ENCODE results near the gene USP22.

Gene USP22

DNA sequence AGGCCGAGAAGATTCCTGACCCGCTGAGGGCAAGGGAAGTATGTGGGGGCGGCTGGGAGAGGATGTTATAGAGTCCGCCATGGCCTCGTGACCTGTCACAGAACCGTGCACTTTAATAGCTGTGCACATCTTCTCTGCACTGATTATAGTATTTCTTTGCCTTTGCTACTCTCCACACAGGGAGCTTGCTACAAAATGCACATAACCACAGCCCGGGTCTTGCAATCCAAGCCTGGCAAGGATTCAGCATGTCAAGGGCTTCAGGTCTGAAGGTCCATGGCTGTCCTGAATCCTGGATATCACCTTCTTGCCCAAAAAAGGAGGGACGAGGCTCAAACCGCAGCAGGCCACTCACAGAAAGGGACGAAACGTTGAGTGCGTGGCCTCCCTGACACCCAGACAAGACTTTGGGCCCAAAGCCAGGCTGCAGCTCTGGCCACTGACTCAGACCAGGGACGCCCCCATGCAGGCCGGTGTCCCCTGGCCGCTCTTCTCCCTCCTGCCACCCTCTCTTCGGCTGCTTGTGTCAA, 43.7 kb downstream of the USP22 start:
- DNase-seq, result no peak

GRCh38 chr17:20998571-20999043, 44.2 kb downstream of the USP22 start:
- no peak for DNase-seq

- no peak for DNase-seq
Observed at GRCh38 chr17:20997711-20998570, 44.9 kb downstream of the USP22 start.

DNA sequence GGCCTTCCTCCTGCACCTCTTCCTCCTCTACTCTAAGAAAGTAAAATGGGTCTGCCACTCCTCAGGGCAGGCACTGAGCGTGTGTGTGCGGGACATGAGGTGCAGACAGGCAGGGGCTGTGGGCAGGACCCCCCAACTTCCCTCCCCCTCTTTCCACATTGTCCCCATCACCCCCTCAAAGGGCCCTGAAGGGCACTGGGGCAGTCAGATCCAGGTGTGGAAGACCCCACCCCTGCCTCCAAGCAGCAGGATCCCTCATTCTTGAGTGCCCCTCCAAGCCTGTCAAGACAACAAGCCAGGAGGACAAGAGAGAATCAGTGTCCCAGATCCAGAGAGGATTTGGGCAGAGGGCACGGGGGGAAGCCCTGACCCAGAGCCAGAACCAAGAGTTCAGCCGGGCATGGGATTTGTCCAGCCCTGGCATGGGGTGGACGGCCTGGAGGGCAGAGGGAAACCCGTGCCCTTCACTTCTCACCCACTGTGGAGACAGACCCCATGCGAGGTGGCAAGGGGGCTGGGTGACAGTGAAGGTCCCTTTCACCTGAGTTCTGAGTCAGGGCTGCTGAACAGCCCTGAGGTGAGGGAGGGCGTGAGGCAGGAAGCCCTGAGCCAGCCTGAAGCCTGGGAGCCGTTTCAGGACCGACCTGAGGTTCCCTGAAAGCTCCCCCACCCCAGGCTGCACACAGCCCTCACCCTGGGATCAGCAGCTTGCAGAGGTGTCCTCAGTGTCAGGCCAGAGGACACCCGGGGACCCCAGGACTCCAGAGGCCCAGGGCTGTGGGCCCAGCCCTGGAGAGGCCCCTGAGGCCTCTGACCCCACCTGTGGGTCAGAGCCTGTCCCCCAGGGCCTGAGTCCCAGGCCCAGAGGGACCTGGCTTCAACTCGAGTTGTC, 45.8 kb downstream of the USP22 start:
- DNase-seq, result no peak

- DNase-seq, result no peak
Observed at GRCh38 chr17:20995873-20996723, 46.7 kb downstream of the USP22 start.

DNA sequence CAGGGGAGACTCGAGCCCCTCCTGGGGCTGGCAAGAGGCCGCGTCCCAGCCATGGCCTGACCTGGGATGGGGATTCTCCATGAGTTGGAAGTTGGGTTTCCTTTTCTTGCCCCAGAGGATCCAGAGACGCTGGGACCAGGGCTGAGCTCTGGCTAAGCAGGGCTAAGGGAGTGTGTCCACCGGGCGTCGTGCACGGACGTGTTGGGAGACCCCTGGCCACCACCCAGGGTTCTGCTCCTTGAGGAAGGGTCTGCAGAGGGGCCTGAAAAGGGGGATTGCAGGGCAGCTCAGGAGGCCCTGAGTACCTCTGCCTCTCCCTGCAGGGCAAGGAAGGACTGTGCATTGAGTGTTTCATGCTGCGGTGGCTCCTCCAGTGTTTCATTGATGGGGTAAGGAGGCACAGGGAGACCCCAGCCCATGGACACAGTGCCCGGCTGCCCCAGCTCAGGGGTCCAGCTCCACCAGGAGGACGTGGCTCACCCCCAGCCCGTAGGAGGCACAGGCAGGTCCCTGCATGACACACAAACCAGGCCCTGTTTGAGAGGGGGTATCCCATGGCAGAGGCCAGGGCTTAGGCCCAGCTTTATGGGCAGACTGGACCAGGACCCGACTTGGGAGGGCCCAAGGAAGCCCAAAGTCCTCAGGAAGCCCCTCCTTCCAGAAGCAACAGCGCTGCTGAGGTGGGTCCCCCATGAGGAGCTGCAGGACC, 47.5 kb downstream of the USP22 start:
- DNase-seq, result no peak

GRCh38 chr17:20994779-20995149, 48.0 kb downstream of the USP22 start:
- no peak for DNase-seq

- no peak for DNase-seq
Observed at GRCh38 chr17:20993863-20994778, 48.7 kb downstream of the USP22 start.

DNA sequence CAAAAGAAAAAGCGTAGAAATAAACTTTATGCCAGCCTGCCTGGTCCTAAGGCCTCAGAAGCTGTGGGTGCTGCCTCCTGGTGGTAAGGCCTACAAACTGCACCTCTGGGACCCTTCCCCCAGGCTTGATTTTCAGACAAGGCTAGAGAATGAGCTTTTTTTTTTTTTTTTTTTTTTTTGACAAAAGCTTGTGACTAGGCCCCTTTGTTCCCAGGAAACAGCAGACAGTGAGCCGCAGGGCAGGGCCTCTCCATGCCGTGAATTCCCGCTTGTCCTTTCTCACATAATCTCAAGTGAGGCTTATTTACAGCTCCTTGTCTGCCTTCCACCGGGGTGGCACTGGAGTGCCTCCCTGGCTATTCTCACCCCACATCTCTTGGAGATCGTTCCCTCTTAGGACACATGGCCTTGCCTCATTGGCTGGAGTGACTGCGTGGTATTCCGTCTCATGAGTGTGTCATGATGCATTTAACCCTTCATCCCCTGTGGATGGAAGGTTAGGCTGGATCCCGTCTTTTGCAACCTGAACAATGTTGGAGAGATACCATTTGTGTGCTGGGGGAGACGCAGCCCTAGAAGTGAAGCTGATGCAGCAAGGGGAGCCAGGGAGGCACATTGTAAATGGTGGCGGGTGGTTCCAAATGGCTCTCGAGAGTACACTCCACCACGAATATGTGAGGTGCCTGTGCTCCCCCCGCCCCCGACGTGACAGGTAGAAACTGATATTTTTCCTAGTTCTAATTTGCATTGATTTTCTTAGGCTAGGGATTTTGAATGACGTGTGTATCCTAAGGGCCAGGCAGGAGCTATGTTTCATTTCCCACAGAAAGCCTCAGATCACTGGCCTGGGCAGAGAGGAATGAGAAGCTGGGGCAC, 49.6 kb downstream of the USP22 start:
- peak; percentile 85 for DNase-seq

GRCh38 chr17:20992416-20992815, 50.4 kb downstream of the USP22 start:
- DNase-seq, result no peak

GRCh38 chr17:20991276-20992037, 51.4 kb downstream of the USP22 start:
- DNase-seq, result peak; percentile 17

DNA sequence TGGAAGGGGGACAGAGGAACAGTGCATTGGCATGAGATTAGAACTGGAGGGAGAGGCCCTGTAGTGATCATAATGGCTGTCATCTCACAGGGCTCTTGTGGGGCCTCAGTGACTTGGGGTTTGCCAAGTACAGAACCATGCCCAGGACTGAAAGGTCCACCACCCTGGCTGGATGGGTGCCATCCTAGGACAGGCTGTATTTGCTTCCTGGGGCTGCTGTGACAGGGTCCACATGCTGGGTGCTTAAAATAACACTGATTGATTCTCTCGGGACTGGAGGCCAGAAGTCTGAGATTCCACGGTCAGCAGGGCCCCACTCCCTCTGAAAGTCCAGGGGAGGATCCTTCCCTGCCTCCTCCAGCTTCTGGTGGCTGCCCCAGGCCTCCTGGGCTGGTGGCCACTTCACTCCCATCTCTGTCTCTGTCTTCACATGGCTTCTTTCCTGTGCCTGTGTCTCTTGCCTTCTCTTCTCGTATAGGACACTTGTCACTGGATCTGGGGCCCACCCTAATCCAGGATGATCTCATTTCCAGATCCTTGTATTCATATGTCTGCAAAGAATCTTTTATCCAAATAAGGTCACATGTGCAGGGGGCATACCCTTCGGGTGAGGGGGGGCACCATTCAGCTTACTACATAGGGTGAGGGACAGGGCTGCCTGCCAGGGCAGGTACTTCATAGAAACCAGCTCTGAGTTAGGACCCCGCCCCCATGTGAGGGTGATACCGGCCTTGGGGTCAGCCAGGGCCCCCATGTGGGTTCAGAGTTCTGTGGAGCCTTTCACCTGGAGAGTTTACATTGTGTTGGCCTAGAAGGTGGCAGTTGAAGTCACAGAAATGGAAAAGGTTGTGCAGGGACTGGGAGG, 52.6 kb downstream of the USP22 start:
- DNase-seq, result peak; percentile 14

GRCh38 chr17:20989481-20989880, 53.3 kb downstream of the USP22 start:
- DNase-seq, result peak; percentile 4

GRCh38 chr17:20988896-20989295, 53.9 kb downstream of the USP22 start:
- DNase-seq, result no peak

- peak; percentile 6 for DNase-seq
Observed at GRCh38 chr17:20988001-20988636, 54.7 kb downstream of the USP22 start.

DNA sequence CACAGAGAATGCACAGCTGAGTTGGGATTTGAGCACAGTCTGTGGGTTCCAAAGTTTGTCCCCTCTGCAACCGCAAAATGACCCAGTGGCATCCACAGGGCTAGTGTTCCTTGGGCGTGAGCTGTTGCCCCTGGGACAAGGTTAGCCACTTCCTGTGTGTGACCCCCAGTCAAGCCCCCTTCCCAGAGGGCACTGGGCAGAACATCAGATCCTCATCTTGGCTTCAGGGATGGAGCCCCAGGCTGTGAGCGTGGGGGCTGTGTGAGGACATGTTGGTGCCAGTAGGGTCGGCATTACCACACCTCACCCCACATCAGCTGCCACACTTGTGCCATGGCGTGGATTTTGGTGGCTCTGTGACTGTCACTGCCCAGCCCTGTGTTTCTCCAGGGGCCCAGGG, 55.3 kb downstream of the USP22 start:
- DNase-seq, result no peak

- DNase-seq, result no peak
Observed at GRCh38 chr17:20986767-20987510, 55.9 kb downstream of the USP22 start.

Data from right hindlimb (tissue), 1 donor.